Endothelial cell of umbilical vein (primary cell): Measurements from ENCODE around the gene IPP. TPM values are rescaled to one million over a fixed set of nuclear protein-coding genes. Genes with fewer than 3 reads are reported as not detected.

ENCODE experiments used
- BruUV-seq: library from RNA; stranded (reverse); fragments of 400-500 nt; replicated peaks from 2 replicates; lab custom pipeline; 2021; lab: Mats Ljungman, UMichigan
- CTCF ChIA-PET: fragments of 300-600, 350-600 bp; sonication (Branson Sonifier 250); formaldehyde crosslinking; loops from one replicate; lab custom pipeline; 2021; ENCODE audit warnings: antibody characterized with exemption, inconsistent platforms; lab: Charles Lee
- POLR2A ChIA-PET: fragments of 300-600, 350-600 bp; sonication (Branson Sonifier 250); formaldehyde crosslinking; loops from one replicate; lab custom pipeline; 2021; ENCODE audit warnings: antibody characterized with exemption, inconsistent platforms; lab: Charles Lee
- DNase-seq: peaks from one replicate; pipeline ENCODE4 v3.0.0-alpha.2; 2011; ENCODE audit warnings: low read depth, low spot score
- FAIRE-seq: peaks from 2 replicates; lab custom pipeline; 2011; peaks lifted over from hg19 to GRCh38; lab: Jason Lieb, UNC
- H2AFZ ChIP-seq: 2 replicates; pipeline ENCODE4 v1.6.0; 2012; ENCODE audit warnings: low read depth, low read length, control low read depth, inconsistent platforms
- H3K27ac ChIP-seq: 2 replicates; pipeline ENCODE4 v1.5.1; 2011; ENCODE audit warnings: low read depth, mild to moderate bottlenecking, control low read depth, low read length, moderate library complexity; ENCODE audit not compliant: insufficient read depth
- H3K27me3 ChIP-seq, 2 experiments: 2 replicates each; pipeline versions ENCODE4 v1.6.0 to v1.6.1; 2011; ENCODE audit warnings: low read length in 2 of 2, mixed read lengths in 1 of 2; ENCODE audit not compliant: control insufficient read depth in 2 of 2, insufficient read depth in 2 of 2
- H3K36me3 ChIP-seq, 2 experiments: 2 replicates in 1 of 2; 3 replicates in 1 of 2; pipeline ENCODE4 v1.5.1; 2011; ENCODE audit warnings: low read length in 2 of 2, mild to moderate bottlenecking in 1 of 2, moderate library complexity in 1 of 2; ENCODE audit not compliant: control insufficient read depth in 2 of 2, insufficient read depth in 2 of 2; ENCODE audit errors: extremely low read depth in 1 of 2
- H3K4me1 ChIP-seq: 3 replicates; pipeline ENCODE4 v1.5.1; 2011; ENCODE audit warnings: mild to moderate bottlenecking, low read length; ENCODE audit not compliant: control insufficient read depth, insufficient read depth; ENCODE audit errors: extremely low read depth
- H3K4me2 ChIP-seq: 2 replicates; pipeline ENCODE4 v1.6.1; 2011; ENCODE audit warnings: low read length, control low read depth, mixed read lengths; ENCODE audit not compliant: insufficient read depth
- H3K4me3 ChIP-seq, 3 experiments: fragments of 200-600 bp in 1 of 3; sonication (generic), shearing (Covaris generic) in 1 of 3; replicated peaks in 1 of 3; 2 replicates each; pipeline ENCODE4 v1.5.1; 2011 to 2016; ENCODE audit warnings: control low read depth in 3 of 3, low read length in 3 of 3, mild to moderate bottlenecking in 2 of 3, inconsistent platforms in 1 of 3, low read depth in 1 of 3, moderate library complexity in 1 of 3; ENCODE audit not compliant: insufficient read depth in 1 of 3
- H3K79me2 ChIP-seq: 2 replicates; pipeline ENCODE4 v1.6.0; 2012; ENCODE audit warnings: low read length, inconsistent platforms; ENCODE audit not compliant: control insufficient read depth, insufficient read depth
- H3K9ac ChIP-seq: replicated peaks from 2 replicates; pipeline ENCODE3; 2011; ENCODE audit warnings: low read length, control low read depth; ENCODE audit not compliant: insufficient read depth; ENCODE audit errors: extremely low read depth
- H3K9me1 ChIP-seq: replicated peaks from 3 replicates; pipeline ENCODE4 v1.6.0; 2011; ENCODE audit warnings: mild to moderate bottlenecking, low read length; ENCODE audit not compliant: control insufficient read depth, insufficient read depth; ENCODE audit errors: extremely low read depth
- H3K9me3 ChIP-seq: replicated peaks from 2 replicates; pipeline ENCODE4 v1.5.1; 2012; ENCODE audit warnings: low read length, inconsistent platforms; ENCODE audit not compliant: control insufficient read depth, insufficient read depth
- H4K20me1 ChIP-seq: replicated peaks from 2 replicates; pipeline ENCODE3; 2011; ENCODE audit warnings: mild to moderate bottlenecking, low read length; ENCODE audit not compliant: control insufficient read depth, insufficient read depth; ENCODE audit errors: extremely low read depth
- CTCF ChIP-seq, 2 donors: IDR thresholded peaks; 1 replicate in 1 of 2; 2 replicates in 1 of 2; pipeline ENCODE4 v1.5.1; 2011; ENCODE audit warnings: low read length in 2 of 2, mild to moderate bottlenecking in 2 of 2, moderate library complexity in 2 of 2, control low read depth in 1 of 2, inconsistent platforms in 1 of 2, low read depth in 1 of 2; ENCODE audit not compliant: insufficient read depth in 1 of 2; ENCODE audit errors: extremely low read depth in 1 of 2
- EZH2 ChIP-seq: IDR thresholded peaks from 2 replicates; pipeline ENCODE4 v1.6.1; 2012; ENCODE audit warnings: borderline replicate concordance, low read depth, mild to moderate bottlenecking, moderate library complexity, low read length, inconsistent platforms; ENCODE audit not compliant: severe bottlenecking
- FOS ChIP-seq: IDR thresholded peaks from 2 replicates; pipeline ENCODE4 v1.6.1; 2011; ENCODE audit warnings: mild to moderate bottlenecking, low read length, moderate library complexity, borderline replicate concordance; ENCODE audit not compliant: insufficient read depth
- GATA2 ChIP-seq: IDR thresholded peaks from 2 replicates; pipeline ENCODE4 v1.7.0; 2011; ENCODE audit warnings: low read depth, mild to moderate bottlenecking, moderate library complexity, mixed read lengths, low read length; ENCODE audit not compliant: insufficient read length, insufficient read depth
- JUN ChIP-seq: IDR thresholded peaks from 2 replicates; pipeline ENCODE4 v1.6.1; 2011; ENCODE audit warnings: borderline replicate concordance, low read depth; ENCODE audit not compliant: insufficient read length, insufficient read depth
- MAX ChIP-seq: IDR thresholded peaks from 2 replicates; pipeline ENCODE4 v1.6.1; 2011; ENCODE audit not compliant: insufficient read depth, insufficient read length
- MYC ChIP-seq: IDR thresholded peaks from one replicate; pipeline ENCODE4 v1.6.1; 2011; ENCODE audit warnings: mild to moderate bottlenecking, low read depth, low read length
- POLR2A ChIP-seq: IDR thresholded peaks from 2 replicates; pipeline ENCODE4 v1.6.1; 2012; ENCODE audit warnings: low read depth, mild to moderate bottlenecking, control low read depth, low read length
- POLR2AphosphoS5 ChIP-seq: IDR thresholded peaks from 2 replicates; pipeline ENCODE4 v1.6.1; 2012; ENCODE audit warnings: low read depth, mild to moderate bottlenecking, control low read depth, low read length, moderate library complexity; ENCODE audit not compliant: insufficient read depth
- dilution Hi-C: fragments of 300-500 bp; cut with MboI; formaldehyde crosslinking; loops from one replicate; pipeline ENCODE4 v1.15.0; 2019; ENCODE audit warnings: low sequenced_read_pairs; ENCODE audit not compliant: extremely low pct_ligation_motif_present
- intact Hi-C: fragments of 100-400 bp; cut with micrococcal nuclease; formaldehyde crosslinking; loops from one replicate; pipeline ENCODE4 v1.10.0; 2022
- polyA plus RNA-seq, 4 experiments: library from polyadenylated mRNA; depleted of rRNA in 3 of 4; stranded (reverse) in 3 of 4; unstranded in 1 of 4; fragments of >200 nt; gene quantifications; 2 replicates each; pipeline versions ENCODE4 v1.2.1 to v1.2.3, GENCODE V29; 2011 to 2012; ENCODE audit warnings: missing spikeins in 1 of 4
- total RNA-seq: library from RNA; stranded (reverse); gene quantifications from 2 replicates; pipeline ENCODE4 v1.2.3, GENCODE V29; 2021

Gene IPP
- total and polyA plus RNA-seq, 2 donors (not counting 3 experiments of a cell fraction or from before 2014, with no cell fraction given) = 2.1 to 6.3 TPM

- no peaks in the 10 kb centered on the region for H3K4me1 ChIP-seq
- FAIRE-seq (no peak), DNase-seq (no peak)
- dilution Hi-C loops = no loop called here
- H3K9me1 ChIP-seq = no peaks in the 10 kb centered on the region
- no peaks in the 10 kb centered on the region for H3K79me2 ChIP-seq
- ChIA-PET POLR2A (no interaction called here), CTCF (no interaction called here)
- TF ChIP-seq POLR2A (no peak), FOS (no peak), POLR2AphosphoS5 (no peak), MAX (no peak), CTCF (IDR thresholded peaks at IDR 0.05; ENCODE audit: extremely low read depth in 1 of 2, insufficient read depth in 1 of 2, low read depth in 1 of 2, low read length in 2 of 2) (no peak), MYC (no peak), GATA2 (no peak), JUN (no peak), EZH2 (no peak)
- no peak overlapping the region for H3K4me3 ChIP-seq
- intact Hi-C loops = no loop called here
- H3K9me3 ChIP-seq = no peaks in the 10 kb centered on the region
- H3K36me3 ChIP-seq = peaks cover 0 to 2% of the 10 kb centered on the region in 2 experiments
- H3K9ac ChIP-seq = no peak overlapping the region
- no peaks in the 10 kb centered on the region for H3K27me3 ChIP-seq
- no peaks in the 10 kb centered on the region for H4K20me1 ChIP-seq
- H2AFZ ChIP-seq = no peak overlapping the region
- BruUV-seq = no TSS peak
- no peak overlapping the region for H3K4me2 ChIP-seq
- no peak overlapping the region for H3K27ac ChIP-seq
Measured at GRCh38 chr1:45722809-45723208, 27.6 kb downstream of the IPP start.
